HuH-7.5 (cell line): ENCODE measurements around the gene FAXDC2.

Source experiments
- DNase-seq: peaks from one replicate; pipeline ENCODE4 v3.0.0; 2011; ENCODE audit warnings: low spot score

Gene FAXDC2

GRCh38 chr5:154850255-154851062, at the start of gene FAXDC2:
Gene FAXDC2 (minus strand): TSS chr5:154850603. CDS start chr5:154838178, 12,425 bp downstream.
- DNase-seq = no peak

GRCh38 chr5:154900066-154900465, 49.7 kb upstream of the FAXDC2 start:
- DNase-seq = no peak

- DNase-seq = no peak
Measured at GRCh38 chr5:154899151-154899816, 48.9 kb upstream of the FAXDC2 start.

- no peak for DNase-seq
Measured at GRCh38 chr5:154898210-154898609, 47.8 kb upstream of the FAXDC2 start.

GRCh38 chr5:154896562-154897165, 46.3 kb upstream of the FAXDC2 start:
- DNase-seq = no peak

- DNase-seq = no peak
Measured at GRCh38 chr5:154895606-154896561, 45.5 kb upstream of the FAXDC2 start.

- no peak for DNase-seq
Measured at GRCh38 chr5:154893381-154893780, 43.0 kb upstream of the FAXDC2 start.

- no peak for DNase-seq
Measured at GRCh38 chr5:154892369-154892771, 42.0 kb upstream of the FAXDC2 start.

GRCh38 chr5:154885439-154885838, 35.0 kb upstream of the FAXDC2 start:
- DNase-seq = no peak

GRCh38 chr5:154884424-154884823, 34.0 kb upstream of the FAXDC2 start:
- DNase-seq = no peak

- no peak for DNase-seq
Measured at GRCh38 chr5:154881986-154882385, 31.6 kb upstream of the FAXDC2 start.

- no peak for DNase-seq
Measured at GRCh38 chr5:154878642-154879335, 28.4 kb upstream of the FAXDC2 start.

- DNase-seq = no peak
Measured at GRCh38 chr5:154873791-154874331, 23.5 kb upstream of the FAXDC2 start.

GRCh38 chr5:154871734-154872133, 21.3 kb upstream of the FAXDC2 start:
- no peak for DNase-seq

GRCh38 chr5:154868702-154869101, 18.3 kb upstream of the FAXDC2 start:
- DNase-seq = no peak

GRCh38 chr5:154866841-154867240, 16.4 kb upstream of the FAXDC2 start:
- no peak for DNase-seq

GRCh38 chr5:154865466-154866184, 15.2 kb upstream of the FAXDC2 start:
- DNase-seq = no peak

- DNase-seq = no peak
Measured at GRCh38 chr5:154863291-154864080, 13.1 kb upstream of the FAXDC2 start.

GRCh38 chr5:154862766-154863165, 12.4 kb upstream of the FAXDC2 start:
- DNase-seq = no peak

- no peak for DNase-seq
Measured at GRCh38 chr5:154861946-154862345, 11.5 kb upstream of the FAXDC2 start.
